Activated naive CD4-positive, alpha-beta T cell (primary cell): ENCODE measurements around the gene DZIP1.
A peak's percentile ranks its signal among the peaks of the same experiment; 100 is the strongest.
"Not testable (repeated sequence)": the region's sequence is repeated elsewhere in the genome, so short reads cannot be mapped to it uniquely, and the experiment has no call there.

Experiments
- DNase-seq, 4 experiments: peaks; one replicate each; lab custom pipeline; 2025; lab: John Stamatoyannopoulos, UW

DZIP1 gene

GRCh38 chr13:95644601-95645052 lies at the start of gene DZIP1:
DZIP1 (minus strand) TSS chr13:95644706; CDS start chr13:95642029, 2,677 bp downstream.
- DNase-seq: no peak

- DNase-seq: not testable (repeated sequence)
Measured at GRCh38 chr13:95690986-95691385, 46.5 kb upstream of the DZIP1 start.

- no peak for DNase-seq
Measured at GRCh38 chr13:95689582-95689926, 45.0 kb upstream of the DZIP1 start.

GRCh38 chr13:95684960-95685359 lies 40.5 kb upstream of the DZIP1 start:
- DNase-seq: not testable (repeated sequence)

- DNase-seq: no peak
Measured at GRCh38 chr13:95684418-95684817, 39.9 kb upstream of the DZIP1 start.

- DNase-seq: no peak
Measured at GRCh38 chr13:95679722-95680121, 35.2 kb upstream of the DZIP1 start.

GRCh38 chr13:95678967-95679366 lies 34.5 kb upstream of the DZIP1 start:
- DNase-seq: no peak

GRCh38 chr13:95677564-95678266 lies 33.2 kb upstream of the DZIP1 start:
- peak in 1 of 4 experiments; percentile 16 for DNase-seq

- peak; percentile 92 to 97 (median 94) for DNase-seq
Measured at GRCh38 chr13:95676762-95677563, 32.5 kb upstream of the DZIP1 start, which contains the start of gene DNAJC3. DNAJC3 (plus strand) TSS chr13:95677139; CDS start chr13:95677256, 117 bp downstream.

GRCh38 chr13:95676105-95676761 lies 31.7 kb upstream of the DZIP1 start:
- DNase-seq: peak in 1 of 4 experiments; percentile 1

- DNase-seq: no peak
Measured at GRCh38 chr13:95671597-95671996, 27.1 kb upstream of the DZIP1 start.

- not testable (repeated sequence) for DNase-seq
Measured at GRCh38 chr13:95667235-95667634, 22.7 kb upstream of the DZIP1 start.

- no peak for DNase-seq
Measured at GRCh38 chr13:95660981-95661581, 16.6 kb upstream of the DZIP1 start.

GRCh38 chr13:95659500-95659899 lies 15.0 kb upstream of the DZIP1 start:
- DNase-seq: no peak

GRCh38 chr13:95656386-95657015 lies 12.0 kb upstream of the DZIP1 start:
- DNase-seq: no peak

GRCh38 chr13:95652821-95653220 lies 8.3 kb upstream of the DZIP1 start:
- no peak for DNase-seq

- no peak for DNase-seq
Measured at GRCh38 chr13:95652244-95652764, 7.8 kb upstream of the DZIP1 start.

GRCh38 chr13:95650696-95651095 lies 6.2 kb upstream of the DZIP1 start:
- DNase-seq: no peak

- DNase-seq: no peak
Measured at GRCh38 chr13:95647321-95647720, 2.8 kb upstream of the DZIP1 start.

GRCh38 chr13:95643936-95644598 lies 439 bp downstream of the DZIP1 start:
- DNase-seq: no peak

GRCh38 chr13:95643571-95643935 lies 953 bp downstream of the DZIP1 start:
- no peak for DNase-seq
